ENCODE measurements around the gene SLC13A2.

Gene SLC13A2

GRCh38 chr17:28534740-28535375 lies 61.4 kb downstream of the SLC13A2 start:
- no peak for DNase-seq (ENCODE audit: low spot score)

- DNase-seq (ENCODE audit: low spot score) = no peak
Observed at GRCh38 chr17:28536532-28537218, 63.2 kb downstream of the SLC13A2 start.

GRCh38 chr17:28537219-28537610 lies 63.8 kb downstream of the SLC13A2 start:
- no peak for DNase-seq (ENCODE audit: low spot score)

- no peak for DNase-seq (ENCODE audit: low spot score)
Observed at GRCh38 chr17:28538296-28538895, 65.0 kb downstream of the SLC13A2 start.

DNA sequence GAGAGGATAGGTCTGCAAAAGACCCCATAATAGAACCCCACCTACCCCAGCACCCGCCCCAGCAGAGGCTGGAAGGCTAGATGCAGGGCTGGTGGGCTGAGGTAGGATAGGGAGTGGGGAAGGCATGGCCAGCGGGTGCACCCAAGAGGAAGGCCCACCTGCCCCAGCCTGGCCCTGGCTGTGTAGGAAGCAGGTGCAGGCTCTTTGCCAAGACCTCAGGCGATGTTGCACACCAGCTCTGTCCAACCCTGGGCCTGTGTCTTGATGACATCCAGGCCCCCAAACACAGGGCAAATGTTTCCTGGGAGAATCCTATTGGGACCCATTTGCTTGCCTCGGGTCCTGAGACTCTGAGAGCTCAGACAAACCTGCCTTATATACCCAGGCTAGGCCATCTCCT lies 66.8 kb downstream of the SLC13A2 start:
- no peak for DNase-seq (ENCODE audit: low spot score)

GRCh38 chr17:28541439-28541838 lies 68.0 kb downstream of the SLC13A2 start:
- no peak for DNase-seq (ENCODE audit: low spot score)

DNA sequence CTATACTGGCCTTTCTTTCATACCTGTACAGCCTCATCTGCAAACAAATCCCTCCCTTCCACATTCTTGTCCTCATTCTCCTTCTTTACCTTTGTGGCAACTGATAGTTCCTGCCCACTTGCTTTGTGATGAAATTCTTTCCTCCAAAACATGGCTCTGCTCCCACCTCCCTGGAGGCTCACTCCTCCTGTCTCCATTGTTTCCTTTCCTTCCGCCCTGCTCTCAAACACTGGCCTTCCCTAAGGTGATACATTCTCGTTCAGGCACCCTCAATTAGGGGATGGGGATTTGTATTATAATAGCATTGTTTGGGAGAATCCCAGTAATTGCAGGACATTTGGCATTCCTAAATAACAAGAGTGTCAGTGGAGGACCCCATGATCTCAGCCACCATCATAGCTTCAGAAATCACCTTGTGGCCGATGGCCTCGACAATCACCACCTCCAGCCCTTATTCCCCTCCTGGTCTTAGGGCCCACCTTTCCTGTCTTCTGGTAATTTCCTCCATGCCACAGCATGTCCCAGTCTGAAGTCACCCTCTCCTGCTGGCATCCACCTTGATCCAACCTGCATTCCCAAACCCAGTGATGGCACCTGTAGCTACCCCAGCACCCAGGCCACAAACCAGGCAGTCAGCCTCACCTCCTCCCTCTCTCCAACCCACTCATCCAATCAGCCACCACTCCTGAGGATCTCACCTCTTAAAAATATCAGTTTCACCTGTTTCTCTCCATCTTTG lies 71.1 kb downstream of the SLC13A2 start:
- DNase-seq (ENCODE audit: low spot score) = no peak

- DNase-seq (ENCODE audit: low spot score) = no peak
Observed at GRCh38 chr17:28545141-28545503, 71.7 kb downstream of the SLC13A2 start.

DNA sequence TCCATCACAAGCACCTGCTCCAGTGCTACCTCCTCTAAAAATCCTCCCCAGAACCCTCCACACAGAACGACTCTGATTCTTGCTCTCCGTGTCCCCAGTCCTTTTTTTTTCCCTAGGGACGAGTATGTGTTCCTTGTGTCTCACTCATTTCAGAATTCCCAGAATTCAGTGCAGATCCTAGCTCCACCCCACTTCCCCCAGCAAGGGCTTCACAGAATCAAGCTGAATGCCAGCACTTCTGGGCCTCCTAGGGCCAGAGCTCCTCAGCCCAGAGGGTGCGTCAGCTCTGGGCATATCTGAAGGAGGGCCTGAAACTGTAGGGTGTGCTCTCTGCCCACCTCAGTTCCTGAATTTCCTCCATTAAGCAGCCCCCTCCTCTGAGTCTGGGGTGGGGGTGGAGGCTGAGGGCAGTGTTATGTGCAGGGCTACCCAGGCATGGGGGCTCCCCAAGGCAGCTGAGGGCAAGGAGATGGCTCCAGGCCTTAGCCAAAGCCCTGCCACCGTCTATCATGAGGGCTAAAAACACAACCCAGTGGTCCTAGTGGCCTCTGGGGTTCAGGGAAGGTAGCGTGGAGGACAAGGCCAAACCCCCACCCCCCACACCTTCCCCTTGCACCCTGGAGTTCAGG lies 72.5 kb downstream of the SLC13A2 start:
- no peak for DNase-seq (ENCODE audit: low spot score)

DNA sequence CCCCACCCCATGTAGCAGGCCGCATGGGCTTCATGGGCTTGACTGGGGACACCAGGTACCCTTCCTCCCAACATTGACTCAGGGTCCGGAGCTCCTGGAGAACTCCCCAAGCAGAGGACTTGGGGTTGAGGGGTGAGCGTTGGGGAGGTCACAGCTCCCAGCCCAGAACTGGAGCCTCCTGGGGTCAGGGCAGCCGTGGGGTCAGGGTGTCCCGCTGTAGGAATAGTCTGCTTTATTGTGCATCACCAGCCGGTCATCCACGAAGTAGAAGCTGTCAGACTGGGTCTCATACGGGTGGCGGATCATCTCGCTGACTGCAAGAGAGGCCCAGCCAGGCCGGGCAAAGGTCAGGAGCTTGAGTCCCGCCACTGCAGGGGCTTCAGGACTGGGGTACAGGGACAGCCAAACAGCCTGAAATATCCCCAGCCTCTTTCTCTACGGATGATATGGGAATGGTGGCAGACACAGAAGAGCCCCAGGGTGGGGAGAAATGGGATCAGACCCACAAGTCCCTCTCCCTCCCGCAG lies 73.7 kb downstream of the SLC13A2 start:
- no peak for DNase-seq (ENCODE audit: low spot score)
